Activated CD8-positive, alpha-beta memory T cell treated with anti-CD3 and anti-CD28 coated beads for 4 hours (primary cell): ENCODE measurements around the gene PEX7.
"Not testable (repeated sequence)": the region's sequence is repeated elsewhere in the genome, so short reads cannot be mapped to it uniquely, and the experiment has no call there.

Experiments used
- DNase-seq, 2 donors: peaks; one replicate each; pipeline ENCODE4 v3.0.0-alpha.2; 2020; ENCODE audit warnings: low read depth in 2 of 2

The PEX7 gene

GRCh38 chr6:136790411-136791295, 31.7 kb upstream of the PEX7 start:
- no peak for DNase-seq

GRCh38 chr6:136791296-136792094, 30.9 kb upstream of the PEX7 start:
- DNase-seq, result peak; percentile 12 to 30

- DNase-seq, result no peak
These were observed 30.3 kb upstream of the PEX7 start for GRCh38 chr6:136792095-136792409.

- peak; percentile 89 to 92 for DNase-seq
These were observed 29.8 kb upstream of the PEX7 start, which contains the start of gene MAP3K5 for GRCh38 chr6:136792410-136793262. Gene MAP3K5, minus strand, starts transcription at chr6:136792477. Its CDS starts 320 bp downstream, at chr6:136792157.

GRCh38 chr6:136793363-136793762, 29.0 kb upstream of the PEX7 start:
- DNase-seq, result no peak

GRCh38 chr6:136795386-136795785, 27.0 kb upstream of the PEX7 start:
- no peak for DNase-seq

- no peak for DNase-seq
These were observed 26.4 kb upstream of the PEX7 start for GRCh38 chr6:136795996-136796395.

GRCh38 chr6:136798044-136798443, 24.3 kb upstream of the PEX7 start:
- DNase-seq, result no peak

- DNase-seq, result no peak
These were observed 20.8 kb upstream of the PEX7 start for GRCh38 chr6:136801581-136801980.

- DNase-seq, result no peak
These were observed 18.8 kb upstream of the PEX7 start for GRCh38 chr6:136803608-136804007.

GRCh38 chr6:136809091-136809860, 13.1 kb upstream of the PEX7 start:
- no peak for DNase-seq

GRCh38 chr6:136811272-136811671, 11.1 kb upstream of the PEX7 start:
- no peak for DNase-seq

GRCh38 chr6:136812174-136812573, 10.2 kb upstream of the PEX7 start:
- DNase-seq, result no peak

- not testable (repeated sequence) for DNase-seq
These were observed 6.8 kb upstream of the PEX7 start for GRCh38 chr6:136815608-136816007.

GRCh38 chr6:136816656-136817055, 5.7 kb upstream of the PEX7 start:
- DNase-seq, result no peak

- no peak for DNase-seq
These were observed 1.8 kb upstream of the PEX7 start for GRCh38 chr6:136820561-136820960.

GRCh38 chr6:136822046-136822375, 381 bp upstream of the PEX7 start:
- DNase-seq, result no peak

GRCh38 chr6:136823128-136823660, 802 bp downstream of the PEX7 start:
- no peak for DNase-seq

- DNase-seq, result no peak
These were observed 3.8 kb downstream of the PEX7 start for GRCh38 chr6:136826216-136826615.

GRCh38 chr6:136831873-136832562, 9.6 kb downstream of the PEX7 start:
- no peak for DNase-seq
